Left lung (tissue), 10 donors: ENCODE results near the gene RPP38. TPM values are rescaled to one million over a fixed set of nuclear protein-coding genes. Genes with fewer than 3 reads are reported as not detected.

ENCODE experiments used
- ATAC-seq: fragments of 200-7000 bp; cut with Tn5 transposase; one replicate; pipeline ENCODE4 v1.9.1; 2020; ENCODE audit warnings: moderate library complexity
- DNase-seq, 4 donors: peaks; one replicate each; pipeline ENCODE4 v3.0.0-alpha.2; 2013 to 2020
- H3K27ac ChIP-seq, 2 donors: fragments of 200-600 bp; sonication (generic) in 1 of 2; one replicate each; pipeline versions ENCODE4 v1.5.0 to v1.8.0; 2020 to 2021
- H3K27me3 ChIP-seq, 2 donors: fragments of 200-600 bp; sonication (generic) in 1 of 2; one replicate each; pipeline versions ENCODE4 v1.5.0 to v1.8.0; 2020 to 2021
- H3K36me3 ChIP-seq, 2 donors: fragments of 200-600 bp; sonication (generic) in 1 of 2; one replicate each; pipeline versions ENCODE4 v1.5.0 to v1.8.0; 2020 to 2021
- H3K4me1 ChIP-seq, 2 donors: fragments of 200-600 bp; one replicate each; pipeline ENCODE4 v1.8.0; 2021
- H3K4me3 ChIP-seq, 2 donors: fragments of 200-600 bp; sonication (generic) in 1 of 2; one replicate each; pipeline versions ENCODE4 v1.5.0 to v1.8.0; 2020 to 2021; ENCODE audit warnings: mild to moderate bottlenecking in 1 of 2
- H3K9me3 ChIP-seq, 2 donors: fragments of 200-600 bp; sonication (generic) in 1 of 2; one replicate each; pipeline versions ENCODE4 v1.5.0 to v1.8.0; 2020 to 2021
- intact Hi-C, 2 donors: fragments of 100-400 bp; cut with DNase I; formaldehyde crosslinking; loops; one replicate each; pipeline versions ENCODE4 v1.11.2 to v1.14.2; 2022
- polyA plus RNA-seq, 6 donors: library from polyadenylated mRNA; unstranded; fragments of 120-200 nt; gene quantifications; one replicate each; pipeline ENCODE4 v1.2.1, GENCODE V29; 2013; ENCODE audit not compliant: insufficient read length in 6 of 6
- total RNA-seq, 2 donors: library from RNA; stranded (reverse); fragmentation: NEBNext Ultra II Directional; extraction: Animal tissue kit (Norgen Biotek cat#: 25700); gene quantifications; one replicate each; pipeline ENCODE4 v1.2.1, GENCODE V29; 2021
- TF ChIP-seq, protein P1 (sequence below), 2 donors: fragments of 200-600 bp; sonication (generic) in 1 of 2; IDR thresholded peaks; one replicate each; pipeline versions ENCODE4 v1.5.0 to v1.8.0; 2021; ENCODE audit warnings: antibody characterized with exemption in 2 of 2
- donor health status: DM: no; HTN: yes; CAD: no.
- donor health status: DM: no; HTN: no; CAD: no.

The RPP38 gene
- total and polyA plus RNA-seq, 8 donors = 11.7 to 27.4 (median 25.4) TPM

- intact Hi-C loops = no loop called here
- no peak for ATAC-seq
- no peak overlapping the region for H3K27ac ChIP-seq
These were observed 40.5 kb downstream of the RPP38 start for GRCh38 chr10:15137636-15138035.

GRCh38 chr10:15140698-15141097 lies 43.5 kb downstream of the RPP38 start:
- no peak for DNase-seq
- Histone ChIP-seq H3K36me3 (peaks cover 0 to 6% of the 10 kb centered on the region in 2 donors), H3K4me1 (no peaks in the 10 kb centered on the region), H3K4me3 (no peak overlapping the region), H3K27me3 (no peaks in the 10 kb centered on the region), H3K27ac (no peak overlapping the region), H3K9me3 (no peaks in the 10 kb centered on the region)
- no peak for ATAC-seq
- intact Hi-C loops = no loop called here
- TF ChIP-seq, protein P1, sequence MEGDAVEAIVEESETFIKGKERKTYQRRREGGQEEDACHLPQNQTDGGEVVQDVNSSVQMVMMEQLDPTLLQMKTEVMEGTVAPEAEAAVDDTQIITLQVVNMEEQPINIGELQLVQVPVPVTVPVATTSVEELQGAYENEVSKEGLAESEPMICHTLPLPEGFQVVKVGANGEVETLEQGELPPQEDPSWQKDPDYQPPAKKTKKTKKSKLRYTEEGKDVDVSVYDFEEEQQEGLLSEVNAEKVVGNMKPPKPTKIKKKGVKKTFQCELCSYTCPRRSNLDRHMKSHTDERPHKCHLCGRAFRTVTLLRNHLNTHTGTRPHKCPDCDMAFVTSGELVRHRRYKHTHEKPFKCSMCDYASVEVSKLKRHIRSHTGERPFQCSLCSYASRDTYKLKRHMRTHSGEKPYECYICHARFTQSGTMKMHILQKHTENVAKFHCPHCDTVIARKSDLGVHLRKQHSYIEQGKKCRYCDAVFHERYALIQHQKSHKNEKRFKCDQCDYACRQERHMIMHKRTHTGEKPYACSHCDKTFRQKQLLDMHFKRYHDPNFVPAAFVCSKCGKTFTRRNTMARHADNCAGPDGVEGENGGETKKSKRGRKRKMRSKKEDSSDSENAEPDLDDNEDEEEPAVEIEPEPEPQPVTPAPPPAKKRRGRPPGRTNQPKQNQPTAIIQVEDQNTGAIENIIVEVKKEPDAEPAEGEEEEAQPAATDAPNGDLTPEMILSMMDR (IDR thresholded peaks at IDR 0.05) = no peak

More at GRCh38 chr10:15137636-15138035, 40.5 kb downstream of the RPP38 start:
- TF ChIP-seq, protein P1 (IDR thresholded peaks at IDR 0.05) = no peak
- Histone ChIP-seq H3K9me3 (no peaks in the 10 kb centered on the region), H3K4me3 (no peak overlapping the region), H3K36me3 (peaks cover 0 to 28% of the 10 kb centered on the region in 2 donors), H3K4me1 (no peaks in the 10 kb centered on the region), H3K27me3 (no peaks in the 10 kb centered on the region)
- DNase-seq = no peak

DNA sequence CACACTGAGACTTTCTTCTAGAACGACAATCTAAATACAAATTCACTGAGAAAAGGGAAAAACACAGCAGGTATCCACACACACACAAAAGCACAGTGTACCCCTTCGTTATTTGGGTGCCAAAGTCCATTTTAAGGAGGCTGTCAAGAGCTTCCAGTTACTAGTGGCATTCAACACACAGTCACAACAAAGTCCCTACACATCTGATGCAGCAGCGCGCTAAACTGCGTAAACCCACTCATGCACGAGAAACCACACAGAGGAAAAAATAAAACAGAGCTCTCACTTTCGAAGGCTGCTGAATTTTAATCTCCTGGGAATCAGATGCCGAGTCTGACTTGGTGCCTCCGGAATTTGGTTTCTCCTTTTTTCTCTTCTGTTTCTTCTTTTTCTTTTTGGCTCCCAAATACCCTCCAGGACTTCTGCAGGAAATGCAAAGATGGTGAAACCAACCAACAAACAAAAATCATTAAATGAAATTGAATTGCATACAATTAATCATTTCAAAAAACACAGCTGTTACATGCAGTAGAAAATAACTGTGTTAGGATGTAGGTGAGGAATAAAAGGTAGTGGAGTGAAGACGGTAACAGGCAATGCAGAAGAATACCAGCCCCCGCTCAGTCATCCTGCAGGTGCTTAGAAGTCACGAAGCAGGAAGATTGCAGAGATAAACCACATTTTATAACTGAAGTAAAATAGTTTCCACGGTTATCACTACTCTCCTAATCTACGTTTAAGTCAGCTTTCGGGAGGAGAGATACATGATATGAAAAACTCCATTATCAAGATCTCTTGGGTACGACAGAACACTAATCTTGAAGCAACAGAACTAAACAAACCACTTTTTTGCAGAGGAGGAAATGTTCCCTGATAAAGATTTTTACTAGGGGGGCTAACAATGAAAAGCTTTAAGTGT lies 44.2 kb downstream of the RPP38 start:
- no peaks in the 10 kb centered on the region for H3K27me3 ChIP-seq
- H3K4me3 ChIP-seq = no peak overlapping the region
- DNase-seq (no peak), ATAC-seq (no peak)
- intact Hi-C loops = no loop called here
- no peak overlapping the region for H3K27ac ChIP-seq
- H3K9me3 ChIP-seq = no peaks in the 10 kb centered on the region
- H3K36me3 ChIP-seq = peaks cover 0 to 6% of the 10 kb centered on the region in 2 donors
- TF ChIP-seq, protein P1 (IDR thresholded peaks at IDR 0.05) = no peak
- H3K4me1 ChIP-seq = no peaks in the 10 kb centered on the region

GRCh38 chr10:15144788-15145187 lies 47.6 kb downstream of the RPP38 start:
- no peak for ATAC-seq
- Histone ChIP-seq H3K27ac (no peak overlapping the region), H3K4me1 (no peaks in the 10 kb centered on the region), H3K4me3 (no peak overlapping the region), H3K27me3 (no peaks in the 10 kb centered on the region), H3K36me3 (peaks cover 0 to 6% of the 10 kb centered on the region in 2 donors), H3K9me3 (no peaks in the 10 kb centered on the region)
- TF ChIP-seq, protein P1 (IDR thresholded peaks at IDR 0.05) = no peak
- no peak for DNase-seq
- intact Hi-C loops = no loop called here

DNA sequence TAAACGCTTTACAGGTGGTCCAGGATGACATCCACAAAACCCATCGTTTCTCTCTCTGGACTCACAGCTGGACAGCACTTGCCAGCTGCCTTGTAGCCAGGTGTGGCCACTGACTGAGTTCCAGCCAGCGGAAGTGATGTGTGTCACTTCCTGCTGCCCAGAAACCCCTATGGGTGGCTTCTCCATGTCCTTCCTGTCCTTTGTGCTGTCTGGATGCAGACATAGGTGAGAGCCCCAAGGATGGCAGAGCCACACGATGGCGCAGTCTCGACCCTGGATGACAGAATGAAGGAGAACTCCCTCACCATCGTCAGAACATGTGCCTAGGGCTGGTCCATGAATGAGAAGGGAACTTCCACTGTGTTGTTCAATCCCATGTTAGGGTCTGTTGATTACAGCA lies 49.2 kb downstream of the RPP38 start:
- H3K4me3 ChIP-seq = no peak overlapping the region

More for the DNA sequence above, 49.2 kb downstream of the RPP38 start:
- H3K9me3 ChIP-seq = no peaks in the 10 kb centered on the region
- ATAC-seq (no peak), DNase-seq (no peak)
- H3K36me3 ChIP-seq = no peaks in the 10 kb centered on the region
- H3K27ac ChIP-seq = no peak overlapping the region
- intact Hi-C loops = no loop called here
- H3K27me3 ChIP-seq = no peaks in the 10 kb centered on the region
- H3K4me1 ChIP-seq = no peaks in the 10 kb centered on the region
- TF ChIP-seq, protein P1 (IDR thresholded peaks at IDR 0.05) = no peak
